ENCODE results near the gene UBA6. TPM values are rescaled to one million over a fixed set of nuclear protein-coding genes. Genes with fewer than 3 reads are reported as not detected.
"Not testable (repeated sequence)": the region's sequence is repeated elsewhere in the genome, so short reads cannot be mapped to it uniquely, and the experiment has no call there.

UBA6 gene
- total and polyA plus RNA-seq, 2 experiments from 2014 or later = 19.8 to 75.2 TPM

DNA sequence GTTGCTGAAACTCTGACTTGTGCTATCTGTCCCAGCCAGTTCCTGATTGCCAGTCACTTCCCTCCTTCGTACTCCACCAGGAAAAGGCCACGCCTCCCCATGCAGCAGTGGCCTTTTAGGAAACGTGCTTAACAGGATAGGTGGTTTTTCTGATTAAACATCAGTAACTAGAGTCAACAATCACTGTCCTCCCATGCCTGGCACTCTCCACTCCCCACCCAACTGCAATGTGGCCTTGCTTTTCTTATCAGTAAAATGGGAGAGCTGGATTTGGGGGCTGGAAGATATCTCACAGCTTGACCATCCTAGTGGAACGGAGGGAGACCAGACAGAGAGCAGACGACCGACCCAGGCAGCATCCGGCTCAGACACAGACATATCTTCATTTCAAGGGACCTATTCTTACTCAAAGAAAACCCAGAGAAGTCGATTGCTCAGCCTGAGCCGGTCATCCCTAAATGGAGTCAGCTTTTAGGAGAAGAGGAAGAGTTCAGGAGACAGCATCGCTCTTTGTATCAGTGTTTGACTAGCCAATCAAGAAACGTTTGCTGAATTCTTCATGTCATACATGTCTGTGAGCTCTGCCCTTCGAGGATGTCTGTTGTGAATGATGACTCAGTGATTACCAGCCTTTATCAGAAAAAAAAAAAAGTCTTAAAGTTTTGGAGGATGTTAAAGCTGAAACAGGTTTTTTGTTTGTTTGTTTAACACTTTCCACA, 12.7 kb upstream of the UBA6 start:
- peak in 1 of 2 donors; percentile 51 for DNase-seq (ENCODE audit: low read depth in 1 of 2, low spot score in 1 of 2)
- no peaks in the 10 kb centered on the region for H3K4me1 ChIP-seq (ENCODE audit: low read depth)
- no peak for TF ChIP-seq CTCF (IDR thresholded peaks at IDR 0.05; ENCODE audit: low read depth, low read length)
- no peaks in the 10 kb centered on the region for H3K27me3 ChIP-seq
- H3K9me3 ChIP-seq (ENCODE audit: low read depth) = no peaks in the 10 kb centered on the region
- H3K4me3 ChIP-seq = no peak overlapping the region
- H3K36me3 ChIP-seq = no peaks in the 10 kb centered on the region
- no peak overlapping the region for H3K27ac ChIP-seq

DNA sequence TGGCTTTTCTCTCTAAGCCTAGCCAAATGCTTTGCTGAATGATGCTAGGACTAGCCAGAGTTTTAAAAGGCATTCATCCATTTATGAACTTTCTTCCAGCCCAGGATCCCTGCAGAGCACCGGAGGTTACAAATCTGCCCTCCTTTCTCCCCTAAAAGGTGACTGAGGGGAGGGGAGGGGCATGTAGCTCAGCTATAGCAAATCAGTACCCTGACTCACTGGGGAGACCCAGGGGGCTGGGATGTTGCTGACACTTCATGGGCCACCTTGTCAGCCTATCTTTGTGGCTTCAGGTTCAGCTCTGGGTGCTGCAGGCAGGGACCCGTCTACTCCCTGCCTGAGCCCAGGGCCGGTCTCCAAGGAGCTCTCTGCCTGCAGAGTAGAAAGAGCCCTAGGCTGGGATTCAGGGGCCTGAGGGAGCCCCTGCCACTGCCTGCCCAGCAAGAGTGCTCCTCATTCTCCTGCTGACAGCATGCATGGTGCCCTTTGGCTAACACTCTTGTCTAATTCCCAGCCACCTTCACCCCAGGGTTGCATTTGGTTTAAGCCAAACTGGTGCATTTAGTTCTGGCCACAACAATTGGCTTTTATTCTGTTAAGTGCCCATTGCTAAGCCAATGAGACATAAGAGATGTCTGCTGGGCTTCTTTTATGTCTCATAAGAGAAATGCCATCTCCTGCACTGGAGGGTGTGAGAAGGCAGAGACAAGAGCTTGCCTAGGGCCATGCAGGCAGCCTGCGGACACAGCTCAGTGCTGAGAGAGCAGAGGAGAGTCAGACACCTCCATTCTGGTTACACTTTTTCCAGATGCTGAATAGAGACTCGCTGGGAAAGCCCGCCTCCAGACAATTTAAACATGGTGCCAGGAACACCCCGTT, 11.9 kb upstream of the UBA6 start:
- DNase-seq (ENCODE audit: low read depth in 1 of 2, low spot score in 1 of 2) = no peak
- no peak for TF ChIP-seq CTCF (IDR thresholded peaks at IDR 0.05; ENCODE audit: low read depth, low read length)

GRCh38 chr4:67712000-67712625, 11.2 kb upstream of the UBA6 start:
- Histone ChIP-seq H3K4me1 (ENCODE audit: low read depth) (no peaks in the 10 kb centered on the region), H3K36me3 (no peaks in the 10 kb centered on the region), H3K27ac (no peak overlapping the region), H3K27me3 (no peaks in the 10 kb centered on the region), H3K4me3 (no peak overlapping the region), H3K9me3 (ENCODE audit: low read depth) (no peaks in the 10 kb centered on the region)
- no peak for DNase-seq (ENCODE audit: low read depth in 1 of 2, low spot score in 1 of 2)
- no peak for TF ChIP-seq CTCF (IDR thresholded peaks at IDR 0.05; ENCODE audit: low read depth, low read length)

More for the DNA sequence above, 11.9 kb upstream of the UBA6 start:
- Histone ChIP-seq H3K27ac (no peak overlapping the region), H3K27me3 (no peaks in the 10 kb centered on the region), H3K9me3 (ENCODE audit: low read depth) (no peaks in the 10 kb centered on the region), H3K4me3 (no peak overlapping the region), H3K4me1 (ENCODE audit: low read depth) (no peaks in the 10 kb centered on the region), H3K36me3 (no peaks in the 10 kb centered on the region)

DNA sequence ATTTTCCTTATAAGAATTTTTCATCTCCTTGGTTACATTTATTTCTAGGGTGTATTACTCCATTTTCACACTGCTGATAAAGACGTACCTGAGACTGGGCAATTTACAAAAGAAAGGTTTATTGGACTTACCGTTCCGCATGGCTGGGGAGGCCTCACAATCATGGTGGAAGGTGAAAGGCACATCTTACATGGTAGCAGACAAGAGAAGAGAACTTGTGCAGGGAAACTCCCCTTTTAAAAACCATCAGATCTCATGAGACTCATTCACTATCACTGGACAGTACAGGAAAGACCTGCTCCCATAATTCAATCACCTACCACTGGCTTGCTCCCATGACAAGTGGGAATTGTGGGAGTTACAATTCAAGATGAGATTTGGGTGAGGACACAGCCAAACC, 5.7 kb upstream of the UBA6 start:
- H3K4me1 ChIP-seq (ENCODE audit: low read depth); H3K27ac ChIP-seq; H3K36me3 ChIP-seq; H3K27me3 ChIP-seq; H3K9me3 ChIP-seq (ENCODE audit: low read depth); DNase-seq (ENCODE audit: low read depth in 1 of 2, low spot score in 1 of 2); H3K4me3 ChIP-seq: not testable (repeated sequence)

DNA sequence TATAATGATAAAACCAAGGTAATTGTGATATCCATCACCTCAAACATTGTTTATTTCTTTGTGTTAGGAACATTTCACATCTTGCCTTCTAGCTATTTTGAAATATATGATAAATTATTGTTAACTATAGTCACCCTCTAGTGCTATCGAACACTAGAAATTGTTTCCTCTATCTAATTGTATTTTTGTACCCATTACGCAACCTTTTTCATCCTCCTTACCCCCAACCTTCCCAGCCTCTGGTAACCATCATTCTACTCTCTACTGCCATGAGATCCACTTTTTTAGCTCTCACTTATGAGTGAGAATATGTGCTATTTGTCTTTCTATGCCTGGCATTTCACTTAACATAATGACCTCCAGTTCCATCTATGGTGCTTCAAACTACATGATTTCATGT, 3.9 kb upstream of the UBA6 start:
- H3K27me3 ChIP-seq = no peaks in the 10 kb centered on the region
- no peak for DNase-seq (ENCODE audit: low read depth in 1 of 2, low spot score in 1 of 2)
- no peaks in the 10 kb centered on the region for H3K36me3 ChIP-seq
- TF ChIP-seq CTCF (IDR thresholded peaks at IDR 0.05; ENCODE audit: low read depth, low read length) = no peak
- H3K4me1 ChIP-seq (ENCODE audit: low read depth) = peaks cover 4% of the 10 kb centered on the region
- H3K4me3 ChIP-seq = no peak overlapping the region
- no peaks in the 10 kb centered on the region for H3K9me3 ChIP-seq (ENCODE audit: low read depth)
- no peak overlapping the region for H3K27ac ChIP-seq

Data from cardiac muscle cell (in vitro differentiated cells and primary cell).